ENCODE results near the gene FAM163A. TPM values are rescaled to one million over a fixed set of nuclear protein-coding genes. Genes with fewer than 3 reads are reported as not detected.

Gene FAM163A
- total and polyA plus RNA-seq, 7 donors = 0.36 to 2.4 (median 1.2) TPM; not detected in 1

- no peaks in the 10 kb centered on the region for H3K36me3 ChIP-seq
- no peaks in the 10 kb centered on the region for H3K27me3 ChIP-seq
- H3K27ac ChIP-seq = peak overlapping the region in 3 of 4 donors; percentile 39 to 60 (median 59)
- peaks cover 2 to 47% (median 21%) of the 10 kb centered on the region in 4 donors for H3K4me1 ChIP-seq
- WGBS, 2 donors = 78 to 86% methylated on average over 13 of the region's 13 CpGs
- H3K9me3 ChIP-seq = no peaks in the 10 kb centered on the region
- no peak for TF ChIP-seq EP300 (IDR thresholded peaks at IDR 0.05)
- no peak for TF ChIP-seq POLR2AphosphoS5 (IDR thresholded peaks at IDR 0.05)
- TF ChIP-seq, protein P1, sequence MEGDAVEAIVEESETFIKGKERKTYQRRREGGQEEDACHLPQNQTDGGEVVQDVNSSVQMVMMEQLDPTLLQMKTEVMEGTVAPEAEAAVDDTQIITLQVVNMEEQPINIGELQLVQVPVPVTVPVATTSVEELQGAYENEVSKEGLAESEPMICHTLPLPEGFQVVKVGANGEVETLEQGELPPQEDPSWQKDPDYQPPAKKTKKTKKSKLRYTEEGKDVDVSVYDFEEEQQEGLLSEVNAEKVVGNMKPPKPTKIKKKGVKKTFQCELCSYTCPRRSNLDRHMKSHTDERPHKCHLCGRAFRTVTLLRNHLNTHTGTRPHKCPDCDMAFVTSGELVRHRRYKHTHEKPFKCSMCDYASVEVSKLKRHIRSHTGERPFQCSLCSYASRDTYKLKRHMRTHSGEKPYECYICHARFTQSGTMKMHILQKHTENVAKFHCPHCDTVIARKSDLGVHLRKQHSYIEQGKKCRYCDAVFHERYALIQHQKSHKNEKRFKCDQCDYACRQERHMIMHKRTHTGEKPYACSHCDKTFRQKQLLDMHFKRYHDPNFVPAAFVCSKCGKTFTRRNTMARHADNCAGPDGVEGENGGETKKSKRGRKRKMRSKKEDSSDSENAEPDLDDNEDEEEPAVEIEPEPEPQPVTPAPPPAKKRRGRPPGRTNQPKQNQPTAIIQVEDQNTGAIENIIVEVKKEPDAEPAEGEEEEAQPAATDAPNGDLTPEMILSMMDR (IDR thresholded peaks at IDR 0.05) = no peak
- TF ChIP-seq POLR2A (IDR thresholded peaks at IDR 0.05) = no peak
- H3K4me3 ChIP-seq = no peak overlapping the region
- intact Hi-C loops (cut with DNase I) = no loop called here
- peak; percentile 73 for DNase-seq
Observed at GRCh38 chr1:179786815-179787685, 44.0 kb downstream of the FAM163A start.

GRCh38 chr1:179788259-179788658 is 45.2 kb downstream of the FAM163A start:
- Histone ChIP-seq H3K27me3 (no peaks in the 10 kb centered on the region), H3K27ac (no peak overlapping the region), H3K4me1 (peaks cover 0 to 40% (median 14%) of the 10 kb centered on the region in 4 donors), H3K4me3 (no peak overlapping the region), H3K9me3 (no peaks in the 10 kb centered on the region), H3K36me3 (no peaks in the 10 kb centered on the region)
- intact Hi-C loops (cut with DNase I) = no loop called here
- DNase-seq = no peak
- no peak for TF ChIP-seq POLR2AphosphoS5 (IDR thresholded peaks at IDR 0.05)
- TF ChIP-seq, protein P1 (IDR thresholded peaks at IDR 0.05) = no peak
- no peak for TF ChIP-seq EP300 (IDR thresholded peaks at IDR 0.05)
- TF ChIP-seq POLR2A (IDR thresholded peaks at IDR 0.05) = no peak
- WGBS, 2 donors = 71 to 76% methylated on average over 6 of the region's 6 CpGs

DNA sequence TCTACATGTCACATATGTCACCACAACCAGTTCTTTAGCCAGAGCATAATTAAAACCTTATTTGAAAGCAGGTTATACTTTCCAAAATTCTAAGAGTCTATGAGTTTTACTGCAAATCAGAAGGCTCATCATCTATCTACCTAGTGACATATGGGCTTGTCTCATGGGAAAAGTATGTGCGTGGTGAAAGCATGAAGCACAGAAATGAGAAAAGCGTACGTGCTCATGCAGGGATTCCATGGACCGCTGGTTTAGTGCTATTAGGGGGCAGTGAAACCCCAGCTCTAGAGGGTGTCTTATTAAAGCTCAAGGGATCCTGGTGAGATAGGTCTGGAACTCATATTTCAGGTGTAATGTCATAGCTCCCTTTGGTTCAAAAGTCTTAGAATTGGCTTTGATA is 50.2 kb downstream of the FAM163A start:
- Histone ChIP-seq H3K27ac (no peak overlapping the region), H3K4me1 (peaks cover 0 to 2% (median 0%) of the 10 kb centered on the region in 4 donors), H3K4me3 (no peak overlapping the region), H3K36me3 (no peaks in the 10 kb centered on the region), H3K27me3 (no peaks in the 10 kb centered on the region), H3K9me3 (no peaks in the 10 kb centered on the region)
- intact Hi-C loops (cut with DNase I) = no loop called here
- TF ChIP-seq POLR2A (IDR thresholded peaks at IDR 0.05) = no peak
- no peak for TF ChIP-seq POLR2AphosphoS5 (IDR thresholded peaks at IDR 0.05)
- TF ChIP-seq, protein P1 (IDR thresholded peaks at IDR 0.05) = no peak
- TF ChIP-seq EP300 (IDR thresholded peaks at IDR 0.05) = no peak
- DNase-seq = peak; percentile 17
- WGBS, 2 donors = 93 to 94% methylated on average over 4 of the region's 4 CpGs

DNA sequence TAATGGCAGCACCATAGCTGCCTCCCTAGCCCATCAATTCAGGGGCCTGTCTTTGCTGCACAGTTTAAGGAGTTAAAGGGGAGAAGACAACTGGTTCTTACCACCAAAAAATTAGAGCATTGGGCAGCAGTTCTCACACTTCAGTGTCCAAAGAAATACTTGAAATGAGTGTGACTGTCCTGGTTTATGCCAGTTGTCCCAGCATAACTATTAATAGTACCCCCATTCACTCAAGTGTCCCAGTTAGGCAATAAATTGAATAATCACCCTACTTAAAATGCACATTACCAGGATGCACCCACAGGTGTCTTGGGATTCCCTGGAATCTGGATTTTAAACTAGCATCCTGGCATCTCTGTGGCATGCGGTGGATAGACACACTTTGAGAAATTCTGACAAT is 51.1 kb downstream of the FAM163A start:
- H3K27me3 ChIP-seq = no peaks in the 10 kb centered on the region
- H3K9me3 ChIP-seq = no peaks in the 10 kb centered on the region
- H3K4me1 ChIP-seq = no peaks in the 10 kb centered on the region
- no peak for DNase-seq
- H3K27ac ChIP-seq = no peak overlapping the region
- intact Hi-C loops (cut with DNase I) = no loop called here
- H3K36me3 ChIP-seq = no peaks in the 10 kb centered on the region
- no peak overlapping the region for H3K4me3 ChIP-seq
- TF ChIP-seq POLR2AphosphoS5 (IDR thresholded peaks at IDR 0.05) = no peak
- TF ChIP-seq EP300 (IDR thresholded peaks at IDR 0.05) = no peak
- TF ChIP-seq, protein P1 (IDR thresholded peaks at IDR 0.05) = no peak
- TF ChIP-seq POLR2A (IDR thresholded peaks at IDR 0.05) = no peak
- 91 to 99% methylated on average over 1 of the region's 1 CpG for WGBS, 2 donors
